IMR-90 (cell line): ENCODE measurements around the gene CDK6. TPM values are rescaled to one million over a fixed set of nuclear protein-coding genes. Genes with fewer than 3 reads are reported as not detected.
A peak's percentile ranks its signal among the peaks of the same experiment; 100 is the strongest.

ENCODE experiments used
- ATAC-seq: fragments of 200-7000 bp; cut with Tn5 transposase; 2 replicates; pipeline ENCODE4 v1.9.1; 2020; ENCODE audit warnings: low read depth, mild to moderate bottlenecking, moderate library complexity
- BruUV-seq: library from RNA; stranded (reverse); fragments of 400-500 nt; replicated peaks from 2 replicates; lab custom pipeline; 2021; lab: Mats Ljungman, UMichigan
- CTCF ChIA-PET: fragments of 300-600 bp; formaldehyde crosslinking; extraction: SDS; loops from one replicate; lab custom pipeline; 2021; ENCODE audit warnings: antibody characterized with exemption; lab: Yijun Ruan, JAX
- POLR2A ChIA-PET: fragments of 300-600 bp; sonication (Branson Sonifier 250); formaldehyde crosslinking; loops from one replicate; lab custom pipeline; 2022; ENCODE audit warnings: antibody characterized with exemption; ENCODE audit not compliant: unreplicated experiment; lab: Charles Lee
- DNase-seq: peaks from one replicate; pipeline ENCODE4 v3.0.0; 2013
- H2AFZ ChIP-seq: replicated peaks from 2 replicates; pipeline ENCODE3; 2013; ENCODE audit warnings: low read length, mild to moderate bottlenecking; ENCODE audit not compliant: poor library complexity
- H2AK5ac ChIP-seq: 2 replicates; pipeline ENCODE4 v1.6.1; 2013; ENCODE audit warnings: low read depth, low read length, inconsistent platforms
- H2AK9ac ChIP-seq: replicated peaks from 2 replicates; pipeline ENCODE3; 2013; ENCODE audit warnings: mild to moderate bottlenecking, low read depth, low read length, moderate library complexity; ENCODE audit not compliant: poor library complexity
- H2BK120ac ChIP-seq: 2 replicates; pipeline ENCODE4 v1.6.1; 2013; ENCODE audit warnings: low read depth, low read length, inconsistent platforms
- H2BK15ac ChIP-seq: 3 replicates; pipeline ENCODE4 v1.6.1; 2013; ENCODE audit warnings: low read depth, low read length, inconsistent platforms
- H2BK20ac ChIP-seq: 2 replicates; pipeline ENCODE4 v1.6.1; 2013; ENCODE audit warnings: low read depth, mild to moderate bottlenecking, inconsistent platforms, low read length, moderate library complexity
- H2BK5ac ChIP-seq: 2 replicates; pipeline ENCODE4 v1.6.1; 2013; ENCODE audit warnings: mild to moderate bottlenecking, low read depth, low read length, inconsistent platforms; ENCODE audit not compliant: poor library complexity, severe bottlenecking
- H3K14ac ChIP-seq: replicated peaks from 2 replicates; pipeline ENCODE4 v1.6.1; 2013; ENCODE audit warnings: low read depth, low read length, inconsistent platforms
- H3K18ac ChIP-seq: 2 replicates; pipeline ENCODE4 v1.6.1; 2013; ENCODE audit warnings: low read depth, low read length, control low read depth
- H3K23ac ChIP-seq: 2 replicates; pipeline ENCODE4 v1.6.1; 2013; ENCODE audit warnings: low read depth, low read length, inconsistent platforms
- H3K27ac ChIP-seq: 2 replicates; pipeline ENCODE4 v1.5.1; 2013; ENCODE audit warnings: mild to moderate bottlenecking, control low read depth, low read length; ENCODE audit not compliant: insufficient read depth
- H3K27me3 ChIP-seq: 2 replicates; pipeline ENCODE4 v1.6.1; 2013; ENCODE audit warnings: low read length; ENCODE audit not compliant: control insufficient read depth, insufficient read depth
- H3K36me3 ChIP-seq: 2 replicates; pipeline ENCODE4 v1.6.1; 2013; ENCODE audit warnings: low read length, mixed read lengths; ENCODE audit not compliant: control insufficient read depth, insufficient read depth
- H3K4ac ChIP-seq: 2 replicates; pipeline ENCODE4 v1.6.1; 2013; ENCODE audit warnings: low read depth, low read length, inconsistent platforms
- H3K4me1 ChIP-seq: 2 replicates; pipeline ENCODE4 v1.6.1; 2013; ENCODE audit warnings: low read length, mixed read lengths; ENCODE audit not compliant: control insufficient read depth, insufficient read depth
- H3K4me2 ChIP-seq: 2 replicates; pipeline ENCODE4 v1.6.1; 2013; ENCODE audit warnings: low read depth, mild to moderate bottlenecking, control low read depth, low read length, moderate library complexity
- H3K4me3 ChIP-seq: 2 replicates; pipeline ENCODE4 v1.5.1; 2013; ENCODE audit warnings: low read depth, mild to moderate bottlenecking, control low read depth, low read length, moderate library complexity; ENCODE audit not compliant: insufficient read depth
- H3K56ac ChIP-seq: 2 replicates; pipeline ENCODE4 v1.6.1; 2013; ENCODE audit warnings: low read length, inconsistent platforms; ENCODE audit not compliant: insufficient read depth; ENCODE audit errors: extremely low read depth
- H3K79me1 ChIP-seq, 2 experiments: 2 replicates each; pipeline ENCODE4 v1.6.1; 2013; ENCODE audit warnings: low read length in 2 of 2, inconsistent platforms in 1 of 2, low read depth in 1 of 2
- H3K9ac ChIP-seq: 2 replicates; pipeline ENCODE4 v1.6.1; 2013; ENCODE audit warnings: low read depth, low read length, control low read depth
- H3K9me1 ChIP-seq: 2 replicates; pipeline ENCODE4 v1.6.1; 2013; ENCODE audit warnings: low read length, inconsistent platforms; ENCODE audit not compliant: insufficient read depth
- H3K9me3 ChIP-seq: 2 replicates; pipeline ENCODE4 v1.6.1; 2013; ENCODE audit warnings: low read length; ENCODE audit not compliant: control insufficient read depth, insufficient read depth
- H4K20me1 ChIP-seq: 2 replicates; pipeline ENCODE4 v1.6.1; 2013; ENCODE audit warnings: low read length, inconsistent platforms; ENCODE audit not compliant: insufficient read depth
- H4K5ac ChIP-seq: 2 replicates; pipeline ENCODE4 v1.6.1; 2013; ENCODE audit warnings: mild to moderate bottlenecking, low read depth, low read length, control low read depth
- H4K8ac ChIP-seq, 2 experiments: 2 replicates each; pipeline ENCODE4 v1.6.1; 2013; ENCODE audit warnings: low read depth in 2 of 2, low read length in 2 of 2, control low read depth in 1 of 2, inconsistent platforms in 1 of 2
- H4K91ac ChIP-seq: 2 replicates; pipeline ENCODE4 v1.6.1; 2013; ENCODE audit warnings: low read depth, low read length, inconsistent platforms; ENCODE audit not compliant: insufficient read depth
- BHLHE40 ChIP-seq: fragments of 150-350 bp; IDR thresholded peaks from 2 replicates; pipeline ENCODE4 v1.6.1; 2016; ENCODE audit warnings: mild to moderate bottlenecking, low read depth, low read length
- CEBPB ChIP-seq: IDR thresholded peaks from 2 replicates; pipeline ENCODE4 v1.6.1; 2012; ENCODE audit warnings: low read depth, low read length, improper control_type of control experiment
- CHD1 ChIP-seq: IDR thresholded peaks from 2 replicates; pipeline ENCODE4 v1.6.1; 2012; ENCODE audit warnings: low read depth, low read length, improper control_type of control experiment
- ELK1 ChIP-seq: fragments of 150-350 bp; IDR thresholded peaks from 2 replicates; pipeline ENCODE4 v1.6.1; 2016; ENCODE audit warnings: low read depth, mild to moderate bottlenecking, low read length, moderate library complexity, borderline replicate concordance
- FOS ChIP-seq: fragments of 150-350 bp; IDR thresholded peaks from 2 replicates; pipeline ENCODE4 v1.6.1; 2016; ENCODE audit warnings: low read depth, low read length
- MAFK ChIP-seq: IDR thresholded peaks from 2 replicates; pipeline ENCODE4 v1.6.1; 2012; ENCODE audit warnings: low read depth, low read length, improper control_type of control experiment
- MAZ ChIP-seq: IDR thresholded peaks from 2 replicates; pipeline ENCODE4 v1.6.1; 2012; ENCODE audit warnings: low read depth, mild to moderate bottlenecking, low read length, improper control_type of control experiment, moderate library complexity, borderline replicate concordance
- MXI1 ChIP-seq: IDR thresholded peaks from 2 replicates; pipeline ENCODE4 v1.6.1; 2012; ENCODE audit warnings: low read depth, mild to moderate bottlenecking, low read length, moderate library complexity, borderline replicate concordance
- NFE2L2 ChIP-seq: fragments of 150-350 bp; IDR thresholded peaks from 2 replicates; pipeline ENCODE4 v1.6.1; 2016; ENCODE audit warnings: low read depth, mild to moderate bottlenecking, low read length
- POLR2A ChIP-seq: IDR thresholded peaks from 2 replicates; pipeline ENCODE4 v1.6.1; 2012; ENCODE audit warnings: mild to moderate bottlenecking, low read depth, low read length
- RAD21 ChIP-seq: IDR thresholded peaks from 2 replicates; pipeline ENCODE4 v1.6.1; 2012; ENCODE audit warnings: low read length, improper control_type of control experiment
- RCOR1 ChIP-seq: IDR thresholded peaks from 2 replicates; pipeline ENCODE4 v1.6.1; 2012; ENCODE audit warnings: mild to moderate bottlenecking, low read length, improper control_type of control experiment; ENCODE audit not compliant: insufficient replicate concordance
- SMC3 ChIP-seq: fragments of 150-350 bp; IDR thresholded peaks from 2 replicates; pipeline ENCODE4 v1.6.1; 2016; ENCODE audit warnings: low read depth, mild to moderate bottlenecking, antibody characterized with exemption, low read length, moderate library complexity
- WGBS, 2 experiments: methylation state at CpG; one replicate each; pipeline versions ENCODE4 v1.1.5 to v1.1.7; 2013; ENCODE audit warnings: missing lambda C conversion rate in 2 of 2; ENCODE audit not compliant: insufficient read length in 1 of 2; ENCODE audit errors: extremely low coverage in 2 of 2; 5-methylcytosine and 5-hydroxymethylcytosine counted together
- dilution Hi-C: fragments of 300-500 bp; cut with HindIII; formaldehyde crosslinking; loops from one replicate; pipeline ENCODE4 v1.14.3; 2018; ENCODE audit warnings: low sequenced_read_pairs; ENCODE audit not compliant: unreplicated experiment
- in situ Hi-C: fragments of 300-500 bp; cut with MboI; formaldehyde crosslinking; loops from 3 replicates; pipeline ENCODE4 v1.14.3; 2019; ENCODE audit warnings: low sequenced_read_pairs, inconsistent platforms, mixed read lengths
- intact Hi-C: fragments of 100-400 bp; cut with micrococcal nuclease; formaldehyde crosslinking; loops from 2 replicates; pipeline ENCODE4 v1.10.0; 2022
- polyA plus RNA-seq, 3 experiments: library from polyadenylated mRNA; depleted of rRNA; stranded (reverse); fragments of >200 nt; gene quantifications; 2 replicates each; pipeline ENCODE4 v1.2.3, GENCODE V29; 2012; ENCODE audit warnings: low replicate concordance in 1 of 3
- total RNA-seq: library from RNA; depleted of rRNA; stranded (reverse); fragments of >200 nt; gene quantifications from 2 replicates; pipeline ENCODE4 v1.2.3, GENCODE V29; 2012
- TF ChIP-seq, protein P1 (sequence below): fragments of 150-350 bp; IDR thresholded peaks from 2 replicates; pipeline ENCODE4 v1.6.1; 2017; ENCODE audit warnings: mild to moderate bottlenecking, antibody characterized with exemption, low read length, low read depth

Gene CDK6
- total and polyA plus RNA-seq, 2 of the 4 experiments (the other 2 are of a cell fraction): 21.5 to 195 TPM

DNA sequence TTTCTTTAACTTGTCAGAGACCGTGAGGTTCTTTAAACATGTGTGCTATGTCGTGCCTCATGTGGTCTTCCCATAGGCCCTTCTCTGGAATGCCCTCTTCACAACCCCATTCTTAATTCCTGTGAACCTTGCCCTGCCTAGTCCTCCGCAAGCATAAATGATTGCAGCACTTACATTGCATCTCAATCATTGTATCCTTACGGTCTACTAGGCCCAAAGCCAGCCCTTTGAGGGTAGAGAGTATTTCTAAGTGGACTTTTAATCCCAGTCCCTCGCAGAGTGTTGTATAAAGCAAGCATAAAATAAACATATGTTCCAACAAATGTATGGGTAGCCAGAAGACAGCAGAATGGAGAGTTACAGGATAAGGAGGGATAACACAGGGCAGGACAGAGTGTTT is 154.0 kb downstream of the CDK6 start:
- H4K91ac ChIP-seq: no peak overlapping the region
- intact Hi-C loops (no loop called here), in situ Hi-C loops (loop anchor here (5.0 kb wide), 1 partner anchor 370 kb away; no protein-coding TSS in a partner anchor), dilution Hi-C loops (no loop called here)
- H2BK20ac ChIP-seq: 0 out of 2 replicates have a peak overlapping the region, but pooled peaks have one; percentile 17
- H3K79me1 ChIP-seq: peaks cover 46 to 71% of the 10 kb centered on the region in 2 experiments
- H2BK5ac ChIP-seq: peak overlapping the region; percentile 10
- H2AFZ ChIP-seq: no peak overlapping the region
- H3K4me1 ChIP-seq: peaks cover 9% of the 10 kb centered on the region
- ChIA-PET CTCF (no interaction called here), POLR2A (no interaction called here)
- H4K20me1 ChIP-seq: peaks cover 24% of the 10 kb centered on the region; the same call in 1 of the 2 replicates
- ATAC-seq (peak; percentile 32; the same call in 1 of the 2 replicates), DNase-seq (no peak)
- H2BK120ac ChIP-seq: no peak overlapping the region
- no peaks in the 10 kb centered on the region for H3K9me3 ChIP-seq
- no TSS peak for BruUV-seq
- no peak overlapping the region for H2AK5ac ChIP-seq
- H3K14ac ChIP-seq: no peak overlapping the region
- no peak overlapping the region for H3K56ac ChIP-seq
- no peak overlapping the region for H3K4me3 ChIP-seq
- H3K27ac ChIP-seq: no peak overlapping the region
- H3K23ac ChIP-seq: peak overlapping the region; percentile 54
- peaks cover 7% of the 10 kb centered on the region for H3K36me3 ChIP-seq
- H3K18ac ChIP-seq: no peak overlapping the region; the same call in 1 of the 2 replicates
- H4K5ac ChIP-seq: no peak overlapping the region
- no peak overlapping the region for H3K9ac ChIP-seq
- no peak for TF ChIP-seq CHD1
- TF ChIP-seq RAD21: no peak
- TF ChIP-seq BHLHE40: no peak
- TF ChIP-seq POLR2A: no peak
- TF ChIP-seq, protein P1, sequence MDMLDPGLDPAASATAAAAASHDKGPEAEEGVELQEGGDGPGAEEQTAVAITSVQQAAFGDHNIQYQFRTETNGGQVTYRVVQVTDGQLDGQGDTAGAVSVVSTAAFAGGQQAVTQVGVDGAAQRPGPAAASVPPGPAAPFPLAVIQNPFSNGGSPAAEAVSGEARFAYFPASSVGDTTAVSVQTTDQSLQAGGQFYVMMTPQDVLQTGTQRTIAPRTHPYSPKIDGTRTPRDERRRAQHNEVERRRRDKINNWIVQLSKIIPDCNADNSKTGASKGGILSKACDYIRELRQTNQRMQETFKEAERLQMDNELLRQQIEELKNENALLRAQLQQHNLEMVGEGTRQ: no peak
- TF ChIP-seq NFE2L2: no peak
- TF ChIP-seq MAZ: no peak
- no peak for TF ChIP-seq MXI1
- TF ChIP-seq CEBPB: no peak
- no peak for TF ChIP-seq RCOR1
- TF ChIP-seq SMC3: no peak
- no peak for TF ChIP-seq ELK1
- TF ChIP-seq FOS: no peak
- TF ChIP-seq MAFK: no peak
- H3K4ac ChIP-seq: no peak overlapping the region
- no peak overlapping the region for H4K8ac ChIP-seq
- no peak overlapping the region for H2BK15ac ChIP-seq
- no peak overlapping the region for H3K4me2 ChIP-seq
- no CpG with 5 or more reads among the region's 5 CpGs for WGBS, 2 experiments
- peaks cover 25% of the 10 kb centered on the region for H3K9me1 ChIP-seq
- no peaks in the 10 kb centered on the region for H3K27me3 ChIP-seq
- no peak overlapping the region for H2AK9ac ChIP-seq
